HepG2 (cell line): Measurements from ENCODE around the gene OPA3. TPM values are rescaled to one million over a fixed set of nuclear protein-coding genes. Genes with fewer than 3 reads are reported as not detected.

Experiments used
- FOXK2 ChIP-seq: fragments of 450-650 bp; IDR thresholded peaks from 2 replicates; pipeline ENCODE4 v1.6.1; 2016
- HOXA9 ChIP-seq: sonication (generic); formaldehyde crosslinking; IDR thresholded peaks from 2 replicates; pipeline ENCODE4 v1.8.1; 2022; ENCODE audit warnings: missing genetic modification reagents, mild to moderate bottlenecking, moderate library complexity, borderline replicate concordance
- JARID2 ChIP-seq: sonication (generic); formaldehyde crosslinking; IDR thresholded peaks from 2 replicates; pipeline ENCODE4 v1.8.1; 2023; ENCODE audit warnings: missing genetic modification reagents, inconsistent platforms; ENCODE audit not compliant: insufficient replicate concordance
- JUNB ChIP-seq: sonication (generic); formaldehyde crosslinking; IDR thresholded peaks from 2 replicates; pipeline ENCODE4 v1.8.0; 2022; ENCODE audit warnings: missing genetic modification reagents, mild to moderate bottlenecking, borderline replicate concordance
- KDM1A ChIP-seq: IDR thresholded peaks from 2 replicates; pipeline ENCODE4 v1.6.1; 2016; ENCODE audit warnings: missing compliant biosample characterization
- KLF6 ChIP-seq: IDR thresholded peaks from 2 replicates; pipeline ENCODE4 v1.8.0; 2016; ENCODE audit warnings: missing biosample characterization, missing genetic modification reagents
- SATB2 ChIP-seq: sonication (generic); formaldehyde crosslinking; IDR thresholded peaks from 2 replicates; pipeline ENCODE4 v1.5.0; 2020; ENCODE audit warnings: missing genetic modification reagents
- SRF ChIP-seq: IDR thresholded peaks from 2 replicates; pipeline ENCODE4 v1.6.1; 2011; ENCODE audit warnings: mild to moderate bottlenecking, low read depth, low read length, moderate library complexity
- ZNF44 ChIP-seq: sonication (generic); formaldehyde crosslinking; IDR thresholded peaks from 2 replicates; pipeline ENCODE4 v1.5.1; 2020; ENCODE audit warnings: mild to moderate bottlenecking, missing genetic modification reagents
- ZNF451 ChIP-seq: sonication (generic); formaldehyde crosslinking; IDR thresholded peaks from 2 replicates; pipeline ENCODE4 v1.5.0; 2020; ENCODE audit warnings: mild to moderate bottlenecking, missing genetic modification reagents
- ZNF589 ChIP-seq: sonication (generic); formaldehyde crosslinking; conservative IDR thresholded peaks from 2 replicates; pipeline ENCODE4 v1.8.0; 2022; ENCODE audit warnings: mild to moderate bottlenecking, moderate library complexity, missing genetic modification reagents
- ZNF652 ChIP-seq: IDR thresholded peaks from 2 replicates; pipeline ENCODE4 v1.6.1; 2016; ENCODE audit warnings: low read depth, borderline replicate concordance
- ZNF709 ChIP-seq: sonication (generic); formaldehyde crosslinking; IDR thresholded peaks from 2 replicates; pipeline ENCODE4 v1.5.0; 2020; ENCODE audit warnings: mild to moderate bottlenecking, missing genetic modification reagents
- polyA plus RNA-seq, 8 experiments: library from polyadenylated mRNA; depleted of rRNA in 3 of 8; stranded (reverse) in 7 of 8; unstranded in 1 of 8; fragments of >200 nt; fragmentation: Illumina TruSeq in 4 of 8; extraction: Trizol in 4 of 8; gene quantifications; 2 replicates each; pipeline versions ENCODE4 v1.2.1 to v1.2.3, GENCODE V29; 2011 to 2016; ENCODE audit warnings: low read depth in 4 of 8, missing spikeins in 1 of 8, mixed read lengths in 1 of 8; ENCODE audit not compliant: insufficient read depth in 1 of 8
- total RNA-seq, 5 experiments: library from RNA; depleted of rRNA; stranded (reverse); fragments of >200 nt; fragmentation: Illumina TruSeq; extraction: Trizol; gene quantifications; 2 replicates each; pipeline ENCODE4 v1.2.3, GENCODE V29; 2016; ENCODE audit warnings: low read depth in 1 of 5
- TF ChIP-seq, protein P1 (sequence below): sonication (generic); formaldehyde crosslinking; conservative IDR thresholded peaks from 2 replicates; pipeline ENCODE4 v1.8.0; 2022; ENCODE audit warnings: missing genetic modification reagents
- TF ChIP-seq, protein P2 (sequence below): sonication (generic); formaldehyde crosslinking; IDR thresholded peaks from 2 replicates; pipeline ENCODE4 v1.5.1; 2020; ENCODE audit warnings: mild to moderate bottlenecking, missing genetic modification reagents, borderline replicate concordance
- TF ChIP-seq, protein P3 (sequence below): sonication (generic); formaldehyde crosslinking; IDR thresholded peaks from 2 replicates; pipeline ENCODE4 v1.4.0; 2020; ENCODE audit warnings: missing genetic modification reagents, borderline replicate concordance
- TF ChIP-seq, protein P4 (sequence below): sonication (generic); formaldehyde crosslinking; IDR thresholded peaks from 2 replicates; pipeline ENCODE4 v1.8.1; 2023; ENCODE audit warnings: mild to moderate bottlenecking, missing genetic modification reagents
- TF ChIP-seq, protein P5 (sequence below): sonication (generic); formaldehyde crosslinking; IDR thresholded peaks from 2 replicates; pipeline ENCODE4 v1.9.0; 2022; ENCODE audit warnings: low read depth, missing genetic modification reagents

Gene OPA3
- total and polyA plus RNA-seq, 2 of the 13 experiments (the other 11 are each of a cell fraction or from before 2014, with no cell fraction given), result 8.3 to 17.7 TPM

DNA sequence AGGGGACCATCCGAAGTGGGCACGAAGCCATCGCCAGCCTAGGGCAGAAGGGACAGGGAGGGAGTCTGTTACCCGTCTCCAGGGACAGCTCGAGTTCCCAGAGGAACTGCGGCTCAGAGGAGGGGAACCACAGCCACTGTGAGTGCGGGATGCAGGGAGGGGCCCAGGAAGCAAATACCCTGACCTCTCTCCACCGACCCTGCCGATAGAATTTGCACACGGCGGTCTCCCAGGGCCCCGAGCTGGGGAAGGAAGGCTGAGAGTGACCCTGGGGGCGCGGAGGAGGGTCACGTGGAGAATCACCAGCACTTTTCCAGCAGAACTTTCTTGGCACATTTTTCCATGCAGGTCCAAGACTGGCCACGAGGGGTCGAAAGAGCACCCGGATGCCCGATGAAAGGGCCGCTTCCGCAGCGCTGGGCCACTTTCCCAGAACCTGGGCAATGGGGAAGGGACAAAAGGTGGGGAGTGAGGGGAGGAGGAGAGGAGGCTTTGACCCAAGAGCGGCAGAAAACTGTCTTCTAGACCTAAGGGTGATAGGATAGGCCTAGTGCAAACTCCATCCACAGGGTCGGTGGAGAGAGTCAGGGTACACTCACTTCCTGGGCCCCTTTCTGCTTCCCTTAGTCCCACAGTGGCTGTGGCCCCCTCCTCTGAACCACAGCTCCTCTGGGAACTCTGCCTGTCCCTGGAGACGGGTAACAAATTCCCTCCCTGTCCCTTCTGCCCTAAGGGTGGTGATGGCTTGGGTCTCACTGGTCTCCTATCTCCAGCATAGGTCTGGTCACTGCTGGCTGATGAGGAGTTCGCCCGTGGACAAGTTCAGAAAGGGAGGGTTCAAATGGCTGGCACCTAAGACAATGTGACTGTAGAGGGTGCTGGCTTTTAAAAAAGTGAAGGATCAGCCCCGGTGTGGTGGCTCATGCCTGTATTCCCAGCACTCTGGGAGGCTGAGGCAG lies 22.7 kb upstream of the OPA3 start (continued):
- TF ChIP-seq, protein P1, sequence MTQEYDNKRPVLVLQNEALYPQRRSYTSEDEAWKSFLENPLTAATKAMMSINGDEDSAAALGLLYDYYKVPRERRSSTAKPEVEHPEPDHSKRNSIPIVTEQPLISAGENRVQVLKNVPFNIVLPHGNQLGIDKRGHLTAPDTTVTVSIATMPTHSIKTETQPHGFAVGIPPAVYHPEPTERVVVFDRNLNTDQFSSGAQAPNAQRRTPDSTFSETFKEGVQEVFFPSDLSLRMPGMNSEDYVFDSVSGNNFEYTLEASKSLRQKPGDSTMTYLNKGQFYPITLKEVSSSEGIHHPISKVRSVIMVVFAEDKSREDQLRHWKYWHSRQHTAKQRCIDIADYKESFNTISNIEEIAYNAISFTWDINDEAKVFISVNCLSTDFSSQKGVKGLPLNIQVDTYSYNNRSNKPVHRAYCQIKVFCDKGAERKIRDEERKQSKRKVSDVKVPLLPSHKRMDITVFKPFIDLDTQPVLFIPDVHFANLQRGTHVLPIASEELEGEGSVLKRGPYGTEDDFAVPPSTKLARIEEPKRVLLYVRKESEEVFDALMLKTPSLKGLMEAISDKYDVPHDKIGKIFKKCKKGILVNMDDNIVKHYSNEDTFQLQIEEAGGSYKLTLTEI (CRISPR knock-in tag), result no peak
- TF ChIP-seq, protein P2, sequence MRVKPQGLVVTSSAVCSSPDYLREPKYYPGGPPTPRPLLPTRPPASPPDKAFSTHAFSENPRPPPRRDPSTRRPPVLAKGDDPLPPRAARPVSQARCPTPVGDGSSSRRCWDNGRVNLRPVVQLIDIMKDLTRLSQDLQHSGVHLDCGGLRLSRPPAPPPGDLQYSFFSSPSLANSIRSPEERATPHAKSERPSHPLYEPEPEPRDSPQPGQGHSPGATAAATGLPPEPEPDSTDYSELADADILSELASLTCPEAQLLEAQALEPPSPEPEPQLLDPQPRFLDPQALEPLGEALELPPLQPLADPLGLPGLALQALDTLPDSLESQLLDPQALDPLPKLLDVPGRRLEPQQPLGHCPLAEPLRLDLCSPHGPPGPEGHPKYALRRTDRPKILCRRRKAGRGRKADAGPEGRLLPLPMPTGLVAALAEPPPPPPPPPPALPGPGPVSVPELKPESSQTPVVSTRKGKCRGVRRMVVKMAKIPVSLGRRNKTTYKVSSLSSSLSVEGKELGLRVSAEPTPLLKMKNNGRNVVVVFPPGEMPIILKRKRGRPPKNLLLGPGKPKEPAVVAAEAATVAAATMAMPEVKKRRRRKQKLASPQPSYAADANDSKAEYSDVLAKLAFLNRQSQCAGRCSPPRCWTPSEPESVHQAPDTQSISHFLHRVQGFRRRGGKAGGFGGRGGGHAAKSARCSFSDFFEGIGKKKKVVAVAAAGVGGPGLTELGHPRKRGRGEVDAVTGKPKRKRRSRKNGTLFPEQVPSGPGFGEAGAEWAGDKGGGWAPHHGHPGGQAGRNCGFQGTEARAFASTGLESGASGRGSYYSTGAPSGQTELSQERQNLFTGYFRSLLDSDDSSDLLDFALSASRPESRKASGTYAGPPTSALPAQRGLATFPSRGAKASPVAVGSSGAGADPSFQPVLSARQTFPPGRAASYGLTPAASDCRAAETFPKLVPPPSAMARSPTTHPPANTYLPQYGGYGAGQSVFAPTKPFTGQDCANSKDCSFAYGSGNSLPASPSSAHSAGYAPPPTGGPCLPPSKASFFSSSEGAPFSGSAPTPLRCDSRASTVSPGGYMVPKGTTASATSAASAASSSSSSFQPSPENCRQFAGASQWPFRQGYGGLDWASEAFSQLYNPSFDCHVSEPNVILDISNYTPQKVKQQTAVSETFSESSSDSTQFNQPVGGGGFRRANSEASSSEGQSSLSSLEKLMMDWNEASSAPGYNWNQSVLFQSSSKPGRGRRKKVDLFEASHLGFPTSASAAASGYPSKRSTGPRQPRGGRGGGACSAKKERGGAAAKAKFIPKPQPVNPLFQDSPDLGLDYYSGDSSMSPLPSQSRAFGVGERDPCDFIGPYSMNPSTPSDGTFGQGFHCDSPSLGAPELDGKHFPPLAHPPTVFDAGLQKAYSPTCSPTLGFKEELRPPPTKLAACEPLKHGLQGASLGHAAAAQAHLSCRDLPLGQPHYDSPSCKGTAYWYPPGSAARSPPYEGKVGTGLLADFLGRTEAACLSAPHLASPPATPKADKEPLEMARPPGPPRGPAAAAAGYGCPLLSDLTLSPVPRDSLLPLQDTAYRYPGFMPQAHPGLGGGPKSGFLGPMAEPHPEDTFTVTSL, result no peak
- TF ChIP-seq ZNF652 (CRISPR knock-in tag), result no peak
- TF ChIP-seq, protein P3, sequence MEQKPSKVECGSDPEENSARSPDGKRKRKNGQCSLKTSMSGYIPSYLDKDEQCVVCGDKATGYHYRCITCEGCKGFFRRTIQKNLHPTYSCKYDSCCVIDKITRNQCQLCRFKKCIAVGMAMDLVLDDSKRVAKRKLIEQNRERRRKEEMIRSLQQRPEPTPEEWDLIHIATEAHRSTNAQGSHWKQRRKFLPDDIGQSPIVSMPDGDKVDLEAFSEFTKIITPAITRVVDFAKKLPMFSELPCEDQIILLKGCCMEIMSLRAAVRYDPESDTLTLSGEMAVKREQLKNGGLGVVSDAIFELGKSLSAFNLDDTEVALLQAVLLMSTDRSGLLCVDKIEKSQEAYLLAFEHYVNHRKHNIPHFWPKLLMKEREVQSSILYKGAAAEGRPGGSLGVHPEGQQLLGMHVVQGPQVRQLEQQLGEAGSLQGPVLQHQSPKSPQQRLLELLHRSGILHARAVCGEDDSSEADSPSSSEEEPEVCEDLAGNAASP (CRISPR knock-in tag), result no peak
- TF ChIP-seq JARID2 (CRISPR knock-in tag), result no peak
- no peak for TF ChIP-seq HOXA9 (CRISPR knock-in tag)
- TF ChIP-seq ZNF451 (CRISPR knock-in tag), result no peak
- no peak for TF ChIP-seq SRF
- TF ChIP-seq ZNF709 (CRISPR knock-in tag), result no peak
- TF ChIP-seq ZNF44 (CRISPR knock-in tag), result no peak
- TF ChIP-seq SATB2, result no peak
- TF ChIP-seq, protein P4, sequence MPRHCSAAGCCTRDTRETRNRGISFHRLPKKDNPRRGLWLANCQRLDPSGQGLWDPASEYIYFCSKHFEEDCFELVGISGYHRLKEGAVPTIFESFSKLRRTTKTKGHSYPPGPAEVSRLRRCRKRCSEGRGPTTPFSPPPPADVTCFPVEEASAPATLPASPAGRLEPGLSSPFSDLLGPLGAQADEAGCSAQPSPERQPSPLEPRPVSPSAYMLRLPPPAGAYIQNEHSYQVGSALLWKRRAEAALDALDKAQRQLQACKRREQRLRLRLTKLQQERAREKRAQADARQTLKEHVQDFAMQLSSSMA, result 0 out of 2 replicates have a peak, but pooled peaks have one; percentile 45
- TF ChIP-seq JUNB (CRISPR knock-in tag), result no peak
- no peak for TF ChIP-seq ZNF589 (CRISPR knock-in tag)
- no peak for TF ChIP-seq FOXK2
- TF ChIP-seq, protein P5, sequence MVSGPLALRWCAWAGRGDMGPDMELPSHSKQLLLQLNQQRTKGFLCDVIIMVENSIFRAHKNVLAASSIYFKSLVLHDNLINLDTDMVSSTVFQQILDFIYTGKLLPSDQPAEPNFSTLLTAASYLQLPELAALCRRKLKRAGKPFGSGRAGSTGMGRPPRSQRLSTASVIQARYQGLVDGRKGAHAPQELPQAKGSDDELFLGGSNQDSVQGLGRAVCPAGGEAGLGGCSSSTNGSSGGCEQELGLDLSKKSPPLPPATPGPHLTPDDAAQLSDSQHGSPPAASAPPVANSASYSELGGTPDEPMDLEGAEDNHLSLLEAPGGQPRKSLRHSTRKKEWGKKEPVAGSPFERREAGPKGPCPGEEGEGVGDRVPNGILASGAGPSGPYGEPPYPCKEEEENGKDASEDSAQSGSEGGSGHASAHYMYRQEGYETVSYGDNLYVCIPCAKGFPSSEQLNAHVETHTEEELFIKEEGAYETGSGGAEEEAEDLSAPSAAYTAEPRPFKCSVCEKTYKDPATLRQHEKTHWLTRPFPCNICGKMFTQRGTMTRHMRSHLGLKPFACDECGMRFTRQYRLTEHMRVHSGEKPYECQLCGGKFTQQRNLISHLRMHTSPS (CRISPR knock-in tag), result no peak
- no peak for TF ChIP-seq KDM1A
- TF ChIP-seq KLF6 (CRISPR knock-in tag), result no peak
